NCI-H2107 (cell line): ENCODE data around the gene ACAD8.
"Not testable (repeated sequence)": the region's sequence is repeated elsewhere in the genome, so short reads cannot be mapped to it uniquely, and the experiment has no call there.

Source experiments
- DNase-seq: peaks from one replicate; lab custom pipeline; 2025; lab: John Stamatoyannopoulos, UW

Gene ACAD8

DNA sequence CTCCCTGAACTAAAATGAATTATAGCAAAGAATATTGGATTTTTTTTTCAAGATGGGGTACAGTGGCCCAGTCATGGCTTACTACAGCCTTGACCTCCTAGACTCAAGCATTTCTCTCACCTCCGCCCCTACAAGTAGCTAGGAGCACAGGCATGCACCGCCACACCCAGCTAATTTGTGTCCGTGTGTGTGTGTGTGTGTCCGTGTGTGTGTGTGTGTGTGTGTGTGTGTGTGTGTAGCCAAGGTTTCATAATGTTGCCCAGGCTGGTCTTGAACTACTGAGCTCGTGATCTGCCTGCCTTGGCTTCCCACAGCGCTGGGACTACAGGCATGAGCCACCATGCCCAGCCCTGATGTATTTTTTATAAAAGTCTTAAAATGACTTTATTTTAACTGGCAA is 12.8 kb upstream of the ACAD8 start:
- DNase-seq, result no peak

DNA sequence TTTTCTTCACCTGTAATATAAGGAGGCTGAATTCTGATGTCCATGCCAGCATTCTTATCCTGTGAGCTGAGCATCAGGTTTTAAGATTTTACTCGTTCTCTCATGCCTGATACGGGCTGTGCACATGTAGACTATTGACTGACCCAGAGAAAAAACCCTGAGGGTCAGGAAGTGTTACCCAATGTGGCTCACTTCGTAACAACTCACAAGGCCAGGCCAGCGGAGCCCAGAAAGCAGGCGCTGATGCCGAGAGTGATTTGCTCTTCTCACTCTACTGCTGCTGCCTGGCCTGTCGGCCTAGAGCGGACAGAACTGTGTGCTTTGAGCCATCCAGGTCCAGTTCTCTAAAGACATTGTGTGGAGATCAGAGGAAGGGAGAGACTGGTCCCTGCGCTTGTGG is 11.0 kb upstream of the ACAD8 start:
- no peak for DNase-seq

DNA sequence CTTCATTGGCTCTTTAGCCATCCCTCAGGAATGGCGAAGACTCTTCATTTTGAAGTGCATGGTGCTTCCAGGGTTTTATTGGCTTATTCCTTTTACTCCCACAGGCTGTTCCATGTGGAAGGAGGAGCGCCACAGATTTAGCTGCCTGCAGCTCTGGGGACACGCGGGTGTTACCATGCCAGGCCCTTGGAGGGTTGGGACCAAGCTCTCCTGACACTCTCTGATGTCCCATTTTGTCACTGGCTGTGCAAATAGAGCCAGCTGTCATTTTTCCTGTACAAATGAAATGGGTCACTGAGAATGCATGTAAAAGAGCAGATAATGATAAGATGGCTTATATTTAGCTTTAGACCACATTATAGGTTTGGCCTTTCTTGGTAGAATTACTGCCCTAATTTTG is 9.5 kb upstream of the ACAD8 start:
- DNase-seq, result no peak

DNA sequence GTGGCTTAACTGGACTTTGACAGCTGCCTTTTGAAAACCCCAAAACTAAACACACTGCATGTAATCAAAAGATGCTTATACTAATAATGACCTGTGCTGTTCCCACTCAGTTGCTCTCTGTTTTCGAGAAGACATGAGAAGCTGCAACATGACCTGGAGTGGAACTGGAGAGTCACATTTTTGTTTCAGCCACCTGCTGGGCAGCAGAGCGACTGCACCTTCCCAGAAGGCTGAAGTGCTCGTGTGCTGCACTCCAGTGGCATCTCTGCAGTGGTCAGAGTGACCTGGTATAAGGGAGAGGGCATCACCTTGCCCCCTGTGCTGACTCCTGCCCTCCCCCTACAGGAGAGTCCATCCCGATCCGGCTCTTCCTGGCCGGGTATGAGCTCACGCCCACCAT is 8.8 kb upstream of the ACAD8 start:
- no peak for DNase-seq

DNA sequence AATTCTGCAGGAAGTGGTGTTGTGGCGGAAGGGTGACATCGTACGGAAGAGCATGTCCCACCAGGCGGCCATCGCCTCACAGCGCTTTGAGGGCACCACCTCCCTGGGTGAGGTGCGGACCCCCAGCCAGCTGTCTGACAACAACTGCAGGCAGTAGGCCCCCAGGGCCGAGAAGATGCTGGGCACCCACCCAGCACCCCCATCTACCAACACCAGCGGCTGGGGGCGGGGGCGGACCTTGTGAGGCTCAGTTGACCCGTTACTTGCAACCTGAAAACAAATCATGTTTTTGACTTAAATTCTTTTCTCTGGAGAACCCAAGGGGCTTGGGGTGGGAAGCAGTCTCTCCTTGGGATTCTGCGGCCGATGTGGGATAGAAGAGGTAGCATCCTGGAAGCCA is 7.9 kb upstream of the ACAD8 start:
- DNase-seq, result no peak

DNA sequence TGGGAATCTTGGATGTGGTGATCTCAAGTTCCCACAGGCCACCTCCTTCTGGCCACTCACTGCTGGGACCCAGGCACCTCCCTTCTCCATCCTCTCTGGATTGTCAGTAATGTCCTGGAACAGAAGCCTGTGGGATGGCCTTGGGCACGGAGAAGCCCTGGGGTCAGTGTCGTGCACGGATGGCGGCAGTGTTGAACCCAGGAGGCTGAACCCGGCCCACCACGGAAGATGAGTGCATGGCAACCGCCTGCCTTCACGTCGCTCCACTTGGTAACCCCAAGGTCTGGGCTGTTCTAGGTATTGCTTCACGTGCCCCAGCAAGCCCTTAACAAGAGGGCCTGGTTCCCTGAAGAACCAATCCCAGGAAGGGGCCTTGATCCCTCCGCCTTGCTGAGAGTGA is 7.3 kb upstream of the ACAD8 start:
- no peak for DNase-seq

DNA sequence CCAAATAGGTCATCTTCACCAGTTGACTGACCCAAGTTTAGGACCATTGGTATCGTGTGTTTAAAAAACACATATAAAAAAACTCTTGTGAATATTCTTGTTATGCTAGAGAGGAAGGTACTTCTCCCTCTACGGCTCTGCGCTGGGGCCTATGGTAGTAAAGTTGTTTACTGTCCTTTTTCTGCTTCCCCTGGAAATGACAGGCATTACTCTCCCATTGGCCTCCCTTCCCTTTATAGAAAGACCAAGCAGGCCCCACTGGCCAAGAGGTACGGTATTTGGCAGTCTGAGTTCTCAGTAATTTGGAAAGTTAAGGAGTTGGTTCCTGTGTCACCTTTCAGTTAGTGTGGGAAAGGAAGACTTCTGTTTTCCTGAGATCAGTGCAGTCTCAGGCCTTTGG is 6.7 kb upstream of the ACAD8 start:
- DNase-seq, result no peak

DNA sequence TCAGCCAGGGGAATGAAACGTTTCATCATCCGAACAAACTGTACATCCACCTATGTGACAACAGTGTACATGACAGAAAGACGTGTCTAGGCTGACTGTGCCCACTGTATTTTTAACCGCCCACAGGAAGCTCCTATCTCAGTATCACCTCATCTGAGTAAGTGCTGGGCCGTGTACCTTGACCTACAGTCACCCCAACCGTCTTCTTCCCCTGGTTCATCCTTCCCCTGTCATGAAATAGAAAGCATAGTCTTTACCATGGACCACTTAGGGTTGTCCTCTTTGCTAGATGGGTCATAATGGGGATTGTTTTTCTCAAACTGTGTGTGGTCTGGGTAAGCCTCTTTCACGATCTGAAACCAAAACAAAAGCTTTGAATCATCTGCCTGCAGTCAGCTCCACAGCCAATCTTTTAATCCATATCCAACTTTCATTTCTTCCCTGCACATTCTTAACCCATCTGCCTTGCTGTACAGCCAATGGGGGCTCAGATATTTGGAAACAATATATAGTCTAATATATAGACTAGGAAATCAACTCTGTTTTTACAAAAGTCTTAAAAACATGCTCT is 4.4 kb upstream of the ACAD8 start:
- DNase-seq, result no peak

DNA sequence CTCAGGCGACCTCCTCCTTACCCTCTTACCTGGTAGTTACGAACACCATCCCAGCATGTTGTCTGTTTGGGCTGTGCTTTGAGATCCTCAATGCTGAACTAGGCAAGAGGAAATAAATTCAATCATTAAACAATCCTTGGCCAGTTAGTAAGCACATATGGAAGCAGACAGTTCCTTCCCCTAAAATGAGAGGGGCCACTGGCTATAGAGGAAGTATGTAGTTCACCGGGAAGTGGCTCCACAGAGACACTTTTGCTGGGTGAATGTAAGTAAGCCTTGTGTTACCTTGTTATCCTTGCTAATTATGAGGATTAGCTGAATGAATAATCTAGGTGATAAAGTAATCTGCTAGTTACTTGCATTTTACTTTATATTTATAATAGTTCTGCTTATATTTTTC is 3.1 kb upstream of the ACAD8 start:
- no peak for DNase-seq

DNA sequence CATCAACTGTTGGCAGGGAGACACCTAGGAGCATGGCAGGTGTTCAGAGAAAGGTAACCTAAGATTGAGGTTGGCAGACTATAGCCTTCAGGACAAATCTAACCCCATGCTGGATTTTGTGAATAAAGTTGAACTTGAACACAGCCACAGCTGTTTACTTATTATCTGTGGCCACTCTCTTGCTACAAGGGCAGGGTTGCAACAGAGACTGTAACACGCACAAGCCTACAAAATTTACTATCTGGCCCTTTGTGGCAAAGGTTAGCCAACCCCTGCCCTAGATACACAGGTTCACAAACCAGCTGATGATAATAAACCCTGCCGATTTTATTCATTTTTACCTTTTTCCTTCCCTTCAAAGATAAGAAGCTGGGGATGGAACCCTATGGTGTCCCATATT is 2.7 kb upstream of the ACAD8 start:
- DNase-seq, result no peak

DNA sequence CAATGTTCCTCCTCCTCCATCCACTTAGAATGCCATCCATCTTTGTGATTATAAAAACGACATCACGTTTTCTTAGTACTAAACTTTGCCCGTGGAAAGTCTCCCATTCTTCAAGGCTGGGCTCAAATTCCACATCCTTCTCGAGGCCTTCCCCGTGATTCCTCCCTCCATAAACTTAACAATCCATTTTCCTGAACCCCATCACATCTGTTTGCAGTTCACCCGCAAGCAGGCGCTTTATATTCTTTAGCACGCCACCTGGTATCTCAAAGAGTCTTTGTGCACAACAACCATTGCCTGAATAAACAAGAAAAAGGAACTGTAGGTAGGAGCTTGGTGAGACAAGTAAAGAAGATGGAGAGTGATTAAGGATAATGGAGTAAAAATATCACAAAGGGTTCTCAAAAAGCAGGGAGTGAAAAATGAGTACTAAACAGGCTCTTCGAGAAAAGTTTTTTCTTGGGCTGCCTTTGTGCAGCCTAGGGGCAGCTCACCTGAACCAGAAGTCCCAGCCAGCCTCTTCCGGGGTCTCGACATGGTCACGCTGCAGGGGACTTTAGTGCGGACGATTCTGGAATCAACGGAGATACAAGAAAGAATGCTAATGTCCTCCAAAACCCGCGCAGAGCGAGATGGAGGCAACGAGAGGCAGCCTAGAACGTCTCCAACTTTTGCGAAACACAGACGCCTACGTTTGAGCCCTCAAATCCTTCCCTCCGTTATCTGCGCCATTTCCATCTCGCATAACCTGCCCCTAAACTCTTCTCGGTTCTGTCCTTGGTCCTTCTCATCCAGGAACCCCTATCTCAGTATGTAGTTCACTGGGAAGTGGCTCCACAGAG is 801 bp upstream of the ACAD8 start:
- DNase-seq, result no peak

DNA sequence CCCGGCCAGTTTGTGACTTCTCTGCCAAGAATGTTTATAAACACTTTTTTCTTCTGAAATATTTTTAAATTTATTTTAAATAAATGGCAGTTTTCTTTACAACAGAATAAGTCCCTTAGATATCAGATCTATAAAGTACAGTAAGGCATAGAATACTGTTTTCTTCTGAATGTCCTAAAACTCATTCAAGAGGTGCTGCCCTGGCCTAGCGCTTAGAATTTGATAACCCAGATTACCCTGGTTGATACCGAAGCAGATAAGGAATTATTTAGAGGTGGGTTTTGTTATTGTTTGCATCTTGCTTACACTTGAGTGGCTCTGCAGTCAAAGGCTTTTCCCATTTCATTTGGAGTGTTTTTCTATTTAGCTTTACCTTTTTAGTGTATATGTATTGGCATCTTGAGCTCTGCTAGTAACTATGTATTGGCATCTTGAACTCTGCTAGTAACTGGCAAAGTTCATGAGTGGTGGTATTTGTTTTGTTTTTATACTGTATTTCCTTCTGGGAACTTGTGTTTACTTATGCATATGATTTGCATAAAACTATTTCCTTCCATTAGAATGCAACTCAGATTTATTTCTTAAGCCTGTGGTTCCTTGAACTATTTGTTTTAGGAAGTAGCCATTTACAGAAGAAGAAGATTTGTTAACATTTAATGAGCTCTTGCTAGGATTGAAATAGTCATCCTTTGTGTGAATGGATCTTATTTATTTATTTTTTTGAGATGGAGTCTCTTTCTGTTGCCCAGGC is 1.2 kb downstream of the ACAD8 start:
- no peak for DNase-seq

DNA sequence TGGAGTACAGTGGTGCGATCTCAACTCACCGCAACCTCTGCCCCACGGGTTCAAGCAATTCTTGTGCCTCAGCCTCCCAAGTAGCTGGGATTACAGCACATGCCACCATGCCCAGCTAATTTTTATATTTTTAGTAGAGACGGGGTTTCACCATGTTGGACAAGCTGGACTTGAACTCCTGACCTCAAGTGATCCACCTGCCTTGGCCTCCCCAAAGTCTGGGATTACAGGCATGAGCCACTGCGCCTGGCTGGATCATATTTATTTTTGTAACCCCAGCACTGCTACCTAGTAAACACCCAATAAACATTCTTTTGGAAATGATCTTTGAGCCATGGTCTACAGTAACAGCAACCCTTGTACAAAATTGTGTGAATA is 1.8 kb downstream of the ACAD8 start:
- DNase-seq, result not testable (repeated sequence)

DNA sequence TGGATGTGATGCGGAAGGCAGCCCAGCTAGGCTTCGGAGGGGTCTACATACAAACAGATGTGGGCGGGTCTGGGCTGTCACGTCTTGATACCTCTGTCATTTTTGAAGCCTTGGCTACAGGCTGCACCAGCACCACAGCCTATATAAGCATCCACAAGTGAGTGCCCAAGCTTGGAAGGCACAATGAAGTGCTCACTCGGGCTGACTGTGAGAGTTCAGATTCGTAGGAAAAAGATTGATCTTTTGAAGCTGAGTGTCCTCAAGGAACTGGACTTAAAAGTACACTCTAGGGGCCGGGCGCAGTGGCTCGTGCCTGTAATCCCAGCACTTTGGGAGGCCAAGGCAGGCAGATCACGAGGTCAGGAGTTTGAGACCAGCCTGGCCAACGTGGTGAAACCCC is 3.7 kb downstream of the ACAD8 start:
- no peak for DNase-seq

DNA sequence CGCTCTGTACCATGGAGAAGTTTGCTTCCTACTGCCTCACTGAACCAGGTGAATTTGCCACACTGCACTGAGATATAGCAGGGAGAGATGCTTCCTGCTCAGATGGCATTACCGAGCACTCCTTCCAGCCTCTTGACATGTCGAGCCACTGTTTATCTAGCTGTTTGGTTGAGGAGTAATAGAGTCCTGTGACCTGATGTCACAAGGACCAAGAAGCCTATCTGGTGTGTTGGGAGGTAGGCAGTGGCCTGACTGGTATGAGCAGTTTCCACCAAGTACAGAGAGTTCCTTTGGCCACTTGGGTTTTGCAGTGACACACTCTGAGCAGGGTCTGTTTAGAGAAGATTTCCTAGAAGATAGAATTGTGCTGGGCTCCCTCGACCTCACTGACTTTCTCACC is 5.2 kb downstream of the ACAD8 start:
- no peak for DNase-seq

DNA sequence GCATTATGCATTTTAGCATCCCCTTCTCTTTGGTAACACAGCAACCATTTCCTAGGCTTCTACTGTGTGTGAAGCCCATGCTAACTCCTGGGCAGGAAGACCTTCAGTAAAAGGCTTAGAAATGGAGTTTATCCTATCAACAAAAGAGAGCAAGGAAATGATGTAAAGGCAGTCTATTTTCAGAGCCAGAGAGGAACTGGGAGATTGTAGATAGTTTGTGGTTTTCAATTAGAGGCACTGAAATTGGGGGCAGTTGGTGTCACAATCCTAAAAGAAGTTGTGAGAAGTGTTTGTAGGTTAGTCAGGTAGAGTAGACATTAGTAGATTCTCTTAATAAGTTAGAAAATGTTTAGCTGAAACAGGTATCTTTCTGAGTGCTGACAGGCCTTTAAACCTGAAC is 7.1 kb downstream of the ACAD8 start:
- DNase-seq, result no peak

DNA sequence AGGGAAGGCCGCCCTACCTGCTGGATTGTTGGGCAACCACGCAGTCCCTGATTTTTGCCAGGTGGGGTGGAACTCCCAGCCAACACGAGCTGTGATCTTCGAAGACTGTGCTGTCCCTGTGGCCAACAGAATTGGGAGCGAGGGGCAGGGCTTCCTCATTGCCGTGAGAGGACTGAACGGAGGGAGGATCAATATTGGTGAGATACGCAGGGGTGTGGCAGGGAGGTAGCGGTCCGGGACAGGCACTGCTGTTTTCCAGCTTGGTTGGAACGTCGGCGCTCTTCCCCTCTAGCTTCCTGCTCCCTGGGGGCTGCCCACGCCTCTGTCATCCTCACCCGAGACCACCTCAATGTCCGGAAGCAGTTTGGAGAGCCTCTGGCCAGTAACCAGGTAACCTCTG is 7.6 kb downstream of the ACAD8 start:
- no peak for DNase-seq

DNA sequence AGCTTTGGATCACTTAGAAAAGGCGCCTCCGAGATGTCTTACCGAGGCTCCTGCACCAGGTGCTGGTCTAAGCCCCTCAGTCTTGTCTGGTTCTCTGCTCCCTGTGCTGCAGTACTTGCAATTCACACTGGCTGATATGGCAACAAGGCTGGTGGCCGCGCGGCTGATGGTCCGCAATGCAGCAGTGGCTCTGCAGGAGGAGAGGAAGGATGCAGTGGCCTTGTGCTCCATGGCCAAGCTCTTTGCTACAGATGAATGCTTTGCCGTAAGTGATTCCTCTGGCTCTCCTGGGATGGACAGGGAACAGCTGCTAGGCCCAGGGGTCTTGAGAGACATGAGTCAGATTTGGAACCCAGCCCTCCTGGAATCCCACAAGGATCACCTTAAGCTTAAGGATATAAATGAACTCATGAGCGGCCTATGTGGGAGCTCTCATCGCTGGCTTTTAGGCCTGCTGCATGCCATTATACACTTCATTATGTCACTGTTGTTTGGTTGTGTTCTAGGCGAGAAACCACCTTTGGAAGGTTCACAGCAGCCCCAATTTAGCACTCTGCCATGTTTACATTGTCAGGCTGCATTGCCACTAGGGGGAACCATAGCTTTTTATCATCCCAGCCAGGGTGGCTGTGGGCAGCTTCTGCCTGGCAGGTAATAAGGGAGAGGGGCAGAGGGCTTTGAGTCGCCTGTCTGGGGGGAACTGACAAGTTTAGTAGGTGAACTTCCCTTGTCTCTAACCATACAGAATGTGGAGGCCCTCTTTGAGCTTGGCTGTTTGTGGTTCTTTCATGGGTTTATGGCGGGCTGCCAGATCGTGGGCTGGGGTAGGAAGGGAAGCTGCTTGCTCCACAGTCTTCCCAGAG is 8.5 kb downstream of the ACAD8 start:
- DNase-seq, result no peak

DNA sequence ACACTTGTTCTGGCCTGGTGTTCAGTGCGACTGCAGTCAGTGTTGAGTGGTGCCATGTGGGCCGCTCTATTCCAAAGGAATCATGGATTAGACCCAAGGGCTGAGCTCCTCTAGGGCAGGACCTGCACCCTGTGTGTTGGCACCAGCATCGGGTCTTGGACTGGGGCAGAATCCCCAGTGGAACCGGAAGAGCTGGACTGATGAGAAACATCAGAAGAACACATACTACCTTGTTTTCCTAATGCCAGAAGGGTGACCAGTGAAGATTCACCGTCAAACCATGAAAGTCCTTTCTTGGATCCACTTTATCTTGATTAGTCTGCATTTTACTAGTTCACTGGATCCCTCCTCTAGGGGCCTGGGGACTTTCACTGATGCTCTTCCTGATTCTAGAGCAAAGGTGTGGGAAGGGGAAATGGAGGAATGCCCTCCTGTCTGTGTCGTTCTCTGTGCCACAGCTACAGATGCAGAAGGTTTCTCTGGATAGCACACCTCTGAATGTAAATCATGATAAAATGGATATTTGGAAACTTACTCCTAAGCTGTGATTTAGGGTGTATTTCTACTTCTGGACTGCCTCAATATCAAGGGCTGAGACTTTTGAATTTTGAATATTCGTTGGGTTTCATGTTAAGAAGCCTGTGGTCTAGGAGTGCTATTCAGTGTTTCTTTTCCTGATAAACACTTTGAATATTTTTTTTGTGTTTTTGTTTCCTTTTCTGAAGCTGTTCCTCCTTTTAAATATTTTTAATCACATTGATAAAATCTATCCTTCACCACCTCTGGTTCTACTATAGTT is 11.8 kb downstream of the ACAD8 start:
- DNase-seq, result no peak

DNA sequence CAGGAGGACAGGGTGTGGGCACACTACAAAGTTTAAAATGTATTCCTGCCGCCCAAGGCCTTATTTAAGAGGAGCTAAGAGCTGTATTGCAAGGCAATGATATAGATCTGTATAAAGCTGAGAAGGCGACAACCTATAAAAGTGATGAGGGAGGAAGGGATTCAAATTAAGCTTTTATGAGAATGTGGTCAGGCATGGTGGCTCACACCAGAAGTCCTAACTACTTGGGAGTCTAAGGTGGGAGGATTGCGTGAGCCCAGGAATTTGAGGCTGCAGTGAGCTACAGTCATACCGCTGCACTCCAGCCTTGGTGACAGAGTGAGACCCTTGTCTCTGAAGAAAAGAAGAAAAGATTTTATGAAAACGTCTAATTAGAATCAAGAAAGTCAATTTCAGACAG is 13.1 kb downstream of the ACAD8 start:
- DNase-seq, result no peak

DNA sequence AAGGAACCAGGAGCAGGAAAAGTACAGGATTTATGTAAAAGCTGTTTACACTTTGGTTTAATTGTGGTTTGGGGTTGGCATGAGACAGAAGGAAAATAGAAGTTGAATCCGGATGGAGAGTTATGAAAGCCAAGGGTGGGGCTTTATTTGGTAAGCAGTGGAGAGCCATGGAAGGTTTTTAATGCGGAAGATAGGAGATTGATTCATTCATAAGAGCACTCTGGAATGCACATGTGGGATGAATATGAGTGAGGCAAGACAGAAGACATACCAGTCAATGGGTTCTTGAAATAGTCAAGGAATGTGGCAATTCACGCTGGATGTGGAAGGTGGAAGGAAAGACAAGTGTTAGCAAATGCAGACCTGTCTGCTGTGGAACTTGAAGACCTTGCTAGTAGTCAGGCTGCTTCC is 13.5 kb downstream of the ACAD8 start:
- no peak for DNase-seq

DNA sequence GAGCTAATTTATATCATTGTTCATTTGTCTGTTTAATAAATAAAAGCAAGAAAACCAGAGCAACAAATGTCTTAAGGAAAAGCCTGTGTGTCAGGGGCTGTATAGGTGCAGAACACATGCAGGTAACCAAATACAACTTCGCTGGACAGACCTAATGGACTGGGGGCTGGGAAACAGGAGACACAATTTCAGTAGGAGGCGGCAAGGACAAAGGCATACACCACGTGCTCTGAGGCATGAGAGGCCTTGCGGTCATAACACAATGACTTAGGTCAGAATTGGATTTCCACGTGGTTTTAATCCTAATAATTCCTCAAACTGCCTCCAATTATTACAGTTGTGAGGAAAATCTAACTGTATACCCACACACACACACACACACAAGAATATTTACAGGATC is 14.1 kb downstream of the ACAD8 start:
- no peak for DNase-seq
